H1 (cell line): ENCODE results near the gene ZNF24. TPM values are rescaled to one million over a fixed set of nuclear protein-coding genes. Genes with fewer than 3 reads are reported as not detected.

Experiments
- CTCF ChIA-PET: fragments of 300-600 bp; sonication (Branson Sonifier 250); formaldehyde crosslinking; loops from one replicate; lab custom pipeline; 2021; ENCODE audit not compliant: partially characterized antibody; lab: Charles Lee
- POLR2A ChIA-PET: fragments of 300-600 bp; sonication (Branson Sonifier 250); formaldehyde crosslinking; loops from one replicate; lab custom pipeline; 2021; ENCODE audit warnings: inconsistent platforms; ENCODE audit not compliant: partially characterized antibody; lab: Charles Lee
- DNase-seq, 2 experiments: peaks; one replicate each; pipeline versions ENCODE4 v3.0.0 to v3.0.0-alpha.2; 2010 to 2022; ENCODE audit warnings: low spot score in 2 of 2, low read depth in 1 of 2, mixed read lengths in 1 of 2
- FAIRE-seq: peaks from 2 replicates; lab custom pipeline; 2011; peaks lifted over from hg19 to GRCh38; lab: Jason Lieb, UNC
- H2AFZ ChIP-seq: 2 replicates; pipeline ENCODE4 v1.8.1; 2012; ENCODE audit warnings: low read length, inconsistent platforms
- H2AK5ac ChIP-seq: 2 replicates; pipeline ENCODE4 v1.6.1; 2013; ENCODE audit warnings: low read depth, low read length
- H2BK120ac ChIP-seq: replicated peaks from 2 replicates; pipeline ENCODE3; 2013; ENCODE audit warnings: low read depth, low read length, inconsistent platforms
- H2BK12ac ChIP-seq: 2 replicates; pipeline ENCODE4 v1.6.1; 2013; ENCODE audit warnings: low read depth, low read length
- H2BK15ac ChIP-seq: 2 replicates; pipeline ENCODE4 v1.6.1; 2013; ENCODE audit warnings: low read length
- H2BK20ac ChIP-seq: 2 replicates; pipeline ENCODE4 v1.6.1; 2013; ENCODE audit warnings: low read length
- H2BK5ac ChIP-seq: 2 replicates; pipeline ENCODE4 v1.6.1; 2013; ENCODE audit warnings: low read depth, low read length
- H3K14ac ChIP-seq: 2 replicates; pipeline ENCODE4 v1.6.1; 2013; ENCODE audit warnings: inconsistent platforms; ENCODE audit not compliant: insufficient read length
- H3K18ac ChIP-seq: 2 replicates; pipeline ENCODE4 v1.6.1; 2013; ENCODE audit warnings: low read length; ENCODE audit errors: extremely low read depth
- H3K23ac ChIP-seq: 2 replicates; pipeline ENCODE4 v1.6.1; 2013; ENCODE audit warnings: inconsistent platforms; ENCODE audit not compliant: insufficient read length
- H3K23me2 ChIP-seq: 2 replicates; pipeline ENCODE4 v1.6.1; 2013; ENCODE audit warnings: low read depth, low read length
- H3K27ac ChIP-seq: 2 replicates; pipeline ENCODE4 v1.6.1; 2011; ENCODE audit warnings: low read depth, low read length, inconsistent platforms
- H3K27me3 ChIP-seq, 4 experiments: replicated peaks in 1 of 4; 1 replicate in 1 of 4; 2 replicates in 3 of 4; pipeline versions ENCODE4 v1.6.1 to v1.8.1; 2011 to 2013; ENCODE audit warnings: low read length in 3 of 4, mild to moderate bottlenecking in 3 of 4, inconsistent platforms in 2 of 4, mixed read lengths in 2 of 4, moderate library complexity in 1 of 4; ENCODE audit not compliant: control insufficient read depth in 3 of 4, insufficient read depth in 3 of 4; ENCODE audit errors: extremely low read depth in 1 of 4
- H3K36me3 ChIP-seq, 4 experiments: 2 replicates each; pipeline versions ENCODE4 v1.6.1 to v1.8.1; 2011 to 2013; ENCODE audit warnings: mild to moderate bottlenecking in 4 of 4, low read length in 3 of 4, moderate library complexity in 2 of 4, control low read depth in 1 of 4, inconsistent platforms in 1 of 4; ENCODE audit not compliant: insufficient read depth in 4 of 4, control insufficient read depth in 2 of 4
- H3K4ac ChIP-seq: replicated peaks from 2 replicates; pipeline ENCODE3; 2013; ENCODE audit warnings: low read length, low read depth, mixed read lengths, inconsistent platforms; ENCODE audit not compliant: insufficient read length
- H3K4me1 ChIP-seq, 4 experiments: replicated peaks in 1 of 4; 1 replicate in 1 of 4; 2 replicates in 3 of 4; pipeline versions ENCODE4 v1.6.1 to v1.8.1; 2011 to 2013; ENCODE audit warnings: low read length in 3 of 4, inconsistent platforms in 2 of 4, mixed read lengths in 1 of 4; ENCODE audit not compliant: insufficient read depth in 4 of 4, control insufficient read depth in 3 of 4
- H3K4me2 ChIP-seq, 2 experiments: 2 replicates each; pipeline versions ENCODE4 v1.6.1 to v1.8.1; 2011 to 2013; ENCODE audit warnings: low read depth in 2 of 2, low read length in 2 of 2, control low read depth in 1 of 2, inconsistent platforms in 1 of 2, mild to moderate bottlenecking in 1 of 2; ENCODE audit not compliant: insufficient read depth in 1 of 2
- H3K4me3 ChIP-seq, 4 experiments: fragments of 200-600, 300-600 bp in 1 of 4; sonication (generic), shearing (Covaris generic), sonication (Bioruptor Twin) in 1 of 4; 2 replicates each; pipeline versions ENCODE4 v1.5.1 to v1.8.1; 2011 to 2016; ENCODE audit warnings: low read length in 4 of 4, low read depth in 3 of 4, control low read depth in 2 of 4, inconsistent platforms in 2 of 4, mild to moderate bottlenecking in 2 of 4, mixed read lengths in 1 of 4, moderate library complexity in 1 of 4; ENCODE audit not compliant: insufficient read depth in 2 of 4; ENCODE audit errors: extremely low read depth in 1 of 4
- H3K56ac ChIP-seq: replicated peaks from 2 replicates; pipeline ENCODE3; 2013; ENCODE audit warnings: low read depth, mild to moderate bottlenecking, mixed read lengths, low read length, inconsistent platforms; ENCODE audit not compliant: insufficient read length
- H3K79me1 ChIP-seq: 2 replicates; pipeline ENCODE4 v1.6.1; 2013; ENCODE audit warnings: low read depth, low read length, control low read depth
- H3K79me2 ChIP-seq, 2 experiments: 2 replicates each; pipeline versions ENCODE4 v1.6.1 to v1.8.1; 2012 to 2013; ENCODE audit warnings: low read length in 2 of 2, mild to moderate bottlenecking in 2 of 2, inconsistent platforms in 1 of 2; ENCODE audit not compliant: insufficient read depth in 2 of 2, control insufficient read depth in 1 of 2
- H3K9ac ChIP-seq, 4 experiments: replicated peaks in 1 of 4; 1 replicate in 1 of 4; 2 replicates in 3 of 4; pipeline versions ENCODE4 v1.6.1 to v1.8.1; 2011 to 2013; ENCODE audit warnings: low read depth in 3 of 4, low read length in 3 of 4, control low read depth in 2 of 4, mild to moderate bottlenecking in 2 of 4, moderate library complexity in 2 of 4, inconsistent platforms in 1 of 4; ENCODE audit errors: extremely low read depth in 1 of 4
- H3K9me3 ChIP-seq, 2 experiments: 2 replicates each; pipeline versions ENCODE4 v1.6.1 to v1.8.1; 2012 to 2013; ENCODE audit warnings: mild to moderate bottlenecking in 2 of 2, moderate library complexity in 2 of 2, control low read depth in 1 of 2, inconsistent platforms in 1 of 2, low read depth in 1 of 2, low read length in 1 of 2, mixed read lengths in 1 of 2; ENCODE audit not compliant: insufficient read depth in 2 of 2
- H4K20me1 ChIP-seq, 2 experiments: replicated peaks in 1 of 2; 2 replicates each; pipeline versions ENCODE3 to v1.8.1; 2011 to 2013; ENCODE audit warnings: inconsistent platforms in 2 of 2, low read length in 2 of 2, mild to moderate bottlenecking in 1 of 2; ENCODE audit not compliant: insufficient read depth in 2 of 2, control insufficient read depth in 1 of 2
- H4K5ac ChIP-seq: 2 replicates; pipeline ENCODE4 v1.6.1; 2013; ENCODE audit warnings: low read length, low read depth, mixed read lengths, inconsistent platforms; ENCODE audit not compliant: insufficient read length
- H4K8ac ChIP-seq: 2 replicates; pipeline ENCODE4 v1.8.0; 2013; ENCODE audit warnings: mild to moderate bottlenecking, moderate library complexity, low read length, inconsistent platforms; ENCODE audit not compliant: insufficient read depth; ENCODE audit errors: extremely low read depth
- H4K91ac ChIP-seq: replicated peaks from 2 replicates; pipeline ENCODE3; 2013; ENCODE audit warnings: low read length, mixed read lengths, inconsistent platforms; ENCODE audit not compliant: insufficient read length
- GABPA ChIP-seq: IDR thresholded peaks from 2 replicates; pipeline ENCODE4 v1.6.1; 2011; ENCODE audit warnings: mild to moderate bottlenecking, low read length, moderate library complexity, borderline replicate concordance; ENCODE audit not compliant: insufficient read depth
- POLR2A ChIP-seq, 2 experiments: IDR thresholded peaks; 1 replicate in 1 of 2; 2 replicates in 1 of 2; pipeline ENCODE4 v1.6.1; 2011; ENCODE audit warnings: low read depth in 2 of 2, low read length in 2 of 2, mild to moderate bottlenecking in 2 of 2; ENCODE audit errors: control extremely low read depth in 1 of 2
- WGBS, 2 experiments: shearing (Covaris generic) in 1 of 2; methylation state at CpG; one replicate each; pipeline versions ENCODE4 v1.1.6 to v1.1.7; 2013 to 2015; ENCODE audit warnings: low lambda C conversion rate in 2 of 2, mixed read lengths in 2 of 2, inconsistent platforms in 1 of 2, low coverage in 1 of 2, missing lambda C conversion rate in 1 of 2; ENCODE audit not compliant: insufficient replicate concordance in 2 of 2, insufficient coverage in 1 of 2, insufficient read length in 1 of 2; ENCODE audit errors: extremely low coverage in 1 of 2, missing lambda C conversion rate in 1 of 2; 5-methylcytosine and 5-hydroxymethylcytosine counted together
- polyA plus RNA-seq, 7 experiments: library from polyadenylated mRNA; depleted of rRNA in 3 of 7; stranded (reverse) in 5 of 7; unstranded in 2 of 7; fragments of >200 nt in 5 of 7; fragments of 200-250 nt in 2 of 7; gene quantifications; 1 replicate in 5 of 7; 2 replicates in 1 of 7; 4 replicates in 1 of 7; pipeline versions ENCODE4 v1.2.1 to v1.2.3, GENCODE V29; 2011 to 2013; ENCODE audit warnings: missing spikeins in 2 of 7, mixed read lengths in 2 of 7
- total RNA-seq: library from RNA; stranded (reverse); fragmentation: NEBNext Ultra II Directional; extraction: Animal tissue kit (Norgen Biotek cat#: 25700); gene quantifications from 2 replicates; pipeline ENCODE4 v1.2.1, GENCODE V29; 2021

The ZNF24 gene
- total and polyA plus RNA-seq, 2 of the 8 experiments (the other 6 are each of a cell fraction or from before 2014, with no cell fraction given): 12.5 to 56.9 TPM

DNA sequence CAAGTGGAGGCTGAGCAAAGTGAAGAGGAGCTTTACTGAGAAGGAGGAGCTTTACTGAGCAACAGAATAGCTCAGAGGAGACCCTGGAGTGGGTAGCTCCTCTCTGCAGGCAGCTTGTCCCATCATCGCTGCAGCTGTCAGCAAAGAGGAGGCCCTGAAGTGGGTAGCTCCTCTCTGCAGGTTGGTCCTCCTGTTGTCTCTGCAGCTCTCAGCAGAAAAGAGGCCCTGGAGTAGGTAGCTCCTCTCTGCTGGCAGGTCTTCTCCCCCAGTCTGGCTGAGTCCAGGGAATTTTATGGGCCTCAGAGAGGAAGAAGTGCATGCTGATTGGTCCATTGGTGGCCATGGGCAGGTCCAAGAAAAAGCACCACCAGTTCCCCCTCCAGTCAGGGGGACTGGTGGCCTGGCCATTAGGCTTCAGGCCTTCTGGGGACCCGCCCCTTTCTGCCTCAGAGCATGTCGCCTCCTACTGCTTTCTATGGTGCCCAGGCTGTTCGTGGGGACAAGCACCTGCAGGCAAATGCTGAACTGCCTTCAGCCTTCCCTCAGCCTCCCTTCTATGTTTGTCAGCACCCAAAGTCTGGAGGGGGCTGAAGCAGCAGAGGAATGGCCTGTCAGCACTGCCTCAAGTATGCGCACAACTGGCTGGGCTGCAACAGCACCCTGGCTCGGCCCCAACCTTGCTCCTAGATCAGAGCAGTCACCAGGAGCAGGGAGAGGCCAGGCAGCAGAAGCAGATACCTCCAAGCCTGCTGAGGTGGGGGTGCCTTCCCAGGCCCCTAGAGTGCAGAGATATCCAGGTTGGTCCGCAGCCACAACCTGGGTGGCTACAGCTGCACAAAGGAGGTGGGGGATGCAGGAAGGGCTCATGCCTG, 60.1 kb downstream of the ZNF24 start:
- Histone ChIP-seq H3K4ac (no peak overlapping the region), H3K23me2 (peaks cover under 1% of the 10 kb centered on the region; the same call in 1 of the 2 replicates), H2AK5ac (no peak overlapping the region), H3K4me1 (peaks cover 0 to 3% (median 0%) of the 10 kb centered on the region in 4 experiments; a peak in 1 of 7 replicates), H3K79me1 (peaks cover 9% of the 10 kb centered on the region), H3K4me3 (no peak overlapping the region), H3K27ac (no peak overlapping the region), H2AFZ (no peak overlapping the region), H2BK5ac (no peak overlapping the region), H3K18ac (no peak overlapping the region), H3K79me2 (peaks cover 0 to 30% of the 10 kb centered on the region in 2 experiments; a peak in 2 of 4 replicates), H4K20me1 (no peaks in the 10 kb centered on the region), H3K56ac (no peak overlapping the region), H2BK15ac (no peak overlapping the region), H3K23ac (no peak overlapping the region), H4K91ac (no peak overlapping the region), H3K4me2 (no peak overlapping the region), H2BK20ac (no peak overlapping the region), H2BK12ac (no peak overlapping the region), H4K5ac (no peak overlapping the region), H3K14ac (no peak overlapping the region), H3K27me3 (no peaks in the 10 kb centered on the region), H2BK120ac (no peak overlapping the region), H3K9ac (no peak overlapping the region), H4K8ac (no peak overlapping the region; the same call in 1 of the 2 replicates), H3K9me3 (peaks cover 19 to 24% of the 10 kb centered on the region in 2 experiments), H3K36me3 (peaks cover 0 to 14% (median 5%) of the 10 kb centered on the region in 4 experiments; a peak in 5 of 8 replicates)
- no peak for FAIRE-seq
- DNase-seq: no peak
- POLR2A ChIA-PET: interaction anchor here (0.7 to 1.4 kb wide), 3 partner anchors 10 to 44 kb away, joined by 3 to 4 read pairs (median 3); no protein-coding TSS in a partner anchor
- CTCF ChIA-PET: interaction anchor here (1.8 kb wide), 1 partner anchor 16 kb away, joined by 6 read pairs; no protein-coding TSS in a partner anchor
- no peak for TF ChIP-seq GABPA
- TF ChIP-seq POLR2A (IDR thresholded peaks at IDR 0.05; ENCODE audit: control extremely low read depth in 1 of 2, low read depth in 2 of 2, low read length in 2 of 2): no peak
- 98% methylated on average over 7 of the region's 7 CpGs; no CpG with 5 or more reads in 1 of the 2 experiments for WGBS, 2 experiments
